SH-SY5Y (cell line): ENCODE data around the gene MSMP.

ENCODE experiments used
- GATA2 ChIP-seq: IDR thresholded peaks from 2 replicates; pipeline ENCODE4 v1.6.1; 2011; ENCODE audit warnings: mild to moderate bottlenecking, low read depth, low read length
- GATA3 ChIP-seq: IDR thresholded peaks from 2 replicates; pipeline ENCODE4 v1.6.1; 2011; ENCODE audit warnings: low read depth, mild to moderate bottlenecking, low read length, moderate library complexity

GRCh38 chr9:35756275-35757225 is 2.5 kb upstream of the MSMP start:
- no peak for TF ChIP-seq GATA2
- TF ChIP-seq GATA3: no peak
